Fibroblast of peridontal ligament (primary cell): ENCODE data around the gene KIF5B.
A peak's percentile ranks its signal among the peaks of the same experiment; 100 is the strongest.
"Not testable (repeated sequence)": the region's sequence is repeated elsewhere in the genome, so short reads cannot be mapped to it uniquely, and the experiment has no call there.

Experiments
- DNase-seq: peaks from one replicate; pipeline ENCODE4 v3.0.0-alpha.2; 2010; ENCODE audit errors: extremely low read depth

The KIF5B gene

GRCh38 chr10:32059472-32059871 is 3.2 kb upstream of the KIF5B start:
- no peak for DNase-seq

DNA sequence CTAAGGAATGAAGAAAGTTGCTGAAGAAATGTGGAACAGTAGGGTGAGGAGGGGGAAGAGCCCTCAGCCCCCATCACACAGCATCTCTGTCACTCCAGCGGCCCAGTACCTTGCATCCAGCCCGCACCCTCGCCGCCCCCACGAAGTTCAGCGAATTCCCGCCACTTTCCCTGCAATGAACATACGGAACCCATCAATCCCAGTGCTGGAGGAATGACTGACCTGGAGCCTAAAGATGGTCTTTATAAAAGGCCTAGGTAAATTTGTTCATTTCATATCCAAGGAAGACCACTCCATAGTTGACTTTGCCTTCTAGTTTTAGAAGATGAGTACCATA is 779 bp upstream of the KIF5B start:
- no peak for DNase-seq

DNA sequence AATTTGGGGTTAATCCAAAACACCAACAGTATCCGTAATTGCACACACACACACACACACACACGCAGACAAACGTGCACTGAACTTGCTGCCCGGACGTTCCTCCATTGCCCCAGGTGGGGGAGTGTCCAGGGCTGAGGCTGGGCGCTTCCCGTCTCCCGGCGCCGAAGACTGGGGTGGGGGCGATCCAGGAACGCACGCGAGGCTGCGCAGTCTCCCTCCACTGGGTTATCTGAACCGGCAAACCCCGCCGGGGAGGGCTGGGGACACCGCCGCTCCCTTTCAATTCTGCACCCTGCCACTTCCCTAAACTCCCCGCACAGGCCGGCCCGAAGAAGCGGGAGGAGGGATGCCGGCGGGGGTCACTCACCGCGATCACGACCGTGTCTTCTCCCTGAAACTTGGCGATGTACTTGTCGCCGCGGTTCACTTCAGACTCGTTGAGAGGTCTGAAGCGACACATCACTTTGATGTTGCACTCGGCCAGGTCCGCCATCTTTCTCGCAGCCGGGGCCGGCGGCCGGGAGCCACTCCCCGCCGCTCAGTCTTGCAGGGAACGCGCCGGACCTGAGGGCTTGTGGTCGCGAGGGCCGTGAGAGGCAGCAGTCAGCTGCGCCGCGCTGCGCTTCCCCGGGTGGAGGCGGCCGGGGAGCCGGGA is 618 bp downstream of the KIF5B start:
- peak; percentile 52 for DNase-seq

DNA sequence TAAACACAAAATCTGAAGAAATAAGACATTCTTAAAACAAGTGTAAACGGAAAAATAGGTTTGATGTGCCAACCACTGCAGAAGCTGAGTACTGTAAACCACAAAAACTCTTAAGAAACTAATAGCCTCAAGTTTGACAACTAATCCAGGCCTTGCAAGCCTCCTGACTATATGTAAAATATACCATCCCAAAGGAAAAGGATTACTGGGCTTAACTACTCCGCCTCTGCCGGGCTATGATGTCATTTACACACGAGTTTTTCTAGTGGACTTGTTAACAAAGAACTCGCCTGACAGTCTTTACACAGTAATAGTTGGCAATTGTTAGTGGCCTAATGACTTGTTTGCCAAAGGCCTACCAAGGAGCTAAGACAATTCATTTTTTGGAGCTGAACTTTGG is 2.1 kb downstream of the KIF5B start:
- peak; percentile 83 for DNase-seq

DNA sequence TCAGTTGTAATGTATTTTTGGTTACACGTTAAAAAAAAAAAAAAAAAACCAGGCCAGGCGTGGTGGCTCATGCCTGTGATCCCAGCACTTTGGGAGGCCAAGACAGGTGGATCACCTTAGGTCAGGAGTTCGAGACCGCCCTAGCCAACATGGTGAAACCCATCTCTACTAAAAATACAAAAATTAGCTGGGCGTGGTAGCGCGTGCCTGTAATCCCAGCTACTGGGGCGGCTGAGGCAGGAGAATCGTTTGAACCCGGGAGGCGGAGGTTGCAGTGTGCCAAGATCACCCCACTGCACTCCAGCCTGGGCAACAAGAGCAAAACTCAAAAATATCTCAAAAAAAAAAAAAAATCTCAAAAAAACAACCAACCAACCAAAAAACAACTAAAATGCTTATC is 2.8 kb downstream of the KIF5B start:
- not testable (repeated sequence) for DNase-seq

DNA sequence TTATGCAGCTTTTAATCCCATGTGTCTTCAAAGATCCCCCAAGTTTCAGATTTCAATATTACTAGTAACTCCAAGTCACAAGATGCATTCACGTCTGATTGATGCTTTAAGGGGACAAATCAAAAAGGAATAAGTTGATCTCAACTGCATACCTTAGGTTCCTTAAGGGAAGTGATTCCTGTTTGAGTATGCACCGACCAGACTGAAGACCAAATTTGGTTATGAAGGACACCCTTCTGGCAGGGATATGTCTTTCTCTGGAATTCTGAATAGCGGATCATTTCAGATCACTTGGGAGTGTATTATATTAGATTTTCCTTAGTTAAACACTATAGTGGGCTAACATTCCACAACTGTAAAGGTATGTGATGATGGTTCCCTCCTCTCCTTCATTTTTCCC is 4.3 kb downstream of the KIF5B start:
- DNase-seq: peak; percentile 21

- no peak for DNase-seq
These were observed 6.0 kb downstream of the KIF5B start for GRCh38 chr10:32050177-32050576.

GRCh38 chr10:32049113-32049512 is 7.1 kb downstream of the KIF5B start:
- peak; percentile 41 for DNase-seq

GRCh38 chr10:32048282-32048681 is 7.9 kb downstream of the KIF5B start:
- DNase-seq: no peak

GRCh38 chr10:32047881-32048280 is 8.3 kb downstream of the KIF5B start:
- DNase-seq: no peak

GRCh38 chr10:32046151-32046550 is 10.1 kb downstream of the KIF5B start:
- no peak for DNase-seq

DNA sequence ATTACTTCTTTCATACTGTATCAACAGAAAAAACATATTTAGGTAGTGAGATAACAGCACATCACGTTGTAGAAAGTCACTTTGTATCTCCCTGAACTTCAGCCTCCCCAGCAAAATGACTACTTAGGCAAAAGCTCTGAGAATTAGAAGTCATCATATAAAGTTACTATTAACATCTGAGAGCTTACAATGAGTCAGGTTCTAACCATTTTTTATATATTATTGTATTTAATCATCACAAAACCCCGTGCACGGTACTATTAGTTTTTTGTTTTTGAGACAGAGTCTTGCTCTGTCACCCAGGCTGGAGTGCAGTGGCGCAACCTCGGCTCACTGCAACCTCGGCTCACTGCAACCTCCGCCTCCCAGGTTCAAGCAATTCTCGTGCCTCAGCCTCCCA is 13.5 kb downstream of the KIF5B start:
- DNase-seq: peak; percentile 65

DNA sequence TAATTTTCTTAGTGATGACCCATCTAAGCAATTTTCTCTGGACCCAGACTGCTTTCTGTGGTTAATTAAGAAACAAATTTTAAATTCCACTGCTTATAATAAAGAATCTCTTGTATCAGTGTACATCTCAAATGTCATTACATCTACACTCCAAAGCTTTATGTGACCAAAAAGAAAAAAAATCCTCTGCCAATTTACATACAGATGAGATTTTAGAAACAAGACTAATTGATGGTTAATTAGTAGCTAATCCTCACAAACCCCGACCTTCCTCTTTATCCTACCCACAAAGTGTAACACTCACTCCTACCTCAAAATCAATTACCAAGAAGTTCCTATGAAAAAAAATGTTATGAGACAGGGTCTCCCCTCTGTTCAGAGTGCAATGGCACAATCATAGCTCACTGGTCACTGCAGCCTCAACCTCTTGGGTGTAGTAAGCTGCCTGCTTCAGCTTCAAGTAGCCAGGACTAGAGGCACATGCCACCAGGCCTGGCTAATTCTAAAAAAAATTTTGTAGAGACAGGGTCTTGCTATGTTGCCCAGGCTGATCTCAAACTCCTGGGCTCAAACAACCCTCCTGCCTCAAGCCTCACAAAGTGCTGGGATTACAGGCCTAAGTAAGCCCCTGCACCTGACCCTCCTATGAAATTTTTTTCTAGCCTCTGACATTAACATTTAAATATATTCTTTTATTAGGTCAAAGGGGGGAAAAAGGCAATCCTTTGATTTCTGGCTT is 14.8 kb downstream of the KIF5B start:
- DNase-seq: no peak

- DNase-seq: no peak
These were observed 16.5 kb downstream of the KIF5B start for GRCh38 chr10:32039734-32040133.

GRCh38 chr10:32038777-32039176 is 17.4 kb downstream of the KIF5B start:
- no peak for DNase-seq

DNA sequence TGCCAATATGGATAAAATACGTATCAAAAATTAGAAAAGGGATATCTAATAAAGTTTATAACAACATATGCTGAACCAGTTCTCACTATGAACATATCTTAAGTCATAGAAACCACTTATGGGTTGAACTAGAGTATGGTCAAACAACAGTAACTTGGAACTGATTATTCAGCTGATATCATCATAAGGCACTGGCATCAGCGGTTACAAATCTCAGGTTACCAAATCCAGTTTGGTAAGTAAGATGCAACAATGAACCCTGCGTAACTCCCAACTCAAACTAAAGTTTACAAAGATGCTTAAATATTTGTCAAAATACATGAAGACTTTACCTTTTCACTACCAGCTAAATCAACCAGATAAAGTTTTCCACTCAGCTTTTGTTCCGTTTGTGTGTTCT is 19.3 kb downstream of the KIF5B start:
- no peak for DNase-seq

DNA sequence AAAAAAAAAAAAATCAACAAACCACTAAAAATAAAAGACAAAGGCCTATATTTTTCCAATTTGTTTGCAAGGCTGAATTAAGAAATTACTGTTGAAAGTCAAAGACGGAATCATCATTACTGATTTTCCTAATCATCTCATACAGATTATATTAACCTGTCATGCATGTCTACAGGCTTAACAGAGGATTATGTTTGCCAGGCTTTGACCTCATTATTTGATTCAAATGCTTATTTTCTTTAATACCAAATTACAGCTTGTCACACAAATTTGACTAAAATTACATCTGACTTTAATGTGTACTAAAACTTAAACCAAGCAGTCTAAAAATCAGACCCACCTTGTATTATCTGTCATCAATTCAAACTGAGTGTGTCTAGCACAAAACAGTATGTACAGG is 21.2 kb downstream of the KIF5B start:
- DNase-seq: no peak

DNA sequence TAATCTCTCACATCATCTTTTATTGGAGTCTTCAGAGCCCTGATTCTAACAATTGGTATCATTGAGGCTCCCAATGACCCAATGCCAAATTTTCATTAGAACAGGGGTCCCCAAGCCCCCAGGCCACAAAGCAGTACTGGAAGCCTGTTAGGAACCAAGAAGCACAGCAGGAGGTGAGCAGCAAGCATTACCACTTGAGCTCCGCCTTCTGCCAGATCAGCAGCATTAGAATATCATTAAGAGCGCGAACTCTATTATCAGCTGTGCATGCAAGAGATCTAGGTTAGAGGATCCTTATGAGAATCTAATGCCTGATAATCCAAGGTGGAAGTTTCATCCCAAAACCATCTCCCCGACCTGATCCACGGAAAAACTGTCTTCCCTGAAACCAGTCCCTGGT is 23.1 kb downstream of the KIF5B start:
- DNase-seq: no peak

GRCh38 chr10:32031920-32032319 is 24.3 kb downstream of the KIF5B start:
- DNase-seq: no peak

DNA sequence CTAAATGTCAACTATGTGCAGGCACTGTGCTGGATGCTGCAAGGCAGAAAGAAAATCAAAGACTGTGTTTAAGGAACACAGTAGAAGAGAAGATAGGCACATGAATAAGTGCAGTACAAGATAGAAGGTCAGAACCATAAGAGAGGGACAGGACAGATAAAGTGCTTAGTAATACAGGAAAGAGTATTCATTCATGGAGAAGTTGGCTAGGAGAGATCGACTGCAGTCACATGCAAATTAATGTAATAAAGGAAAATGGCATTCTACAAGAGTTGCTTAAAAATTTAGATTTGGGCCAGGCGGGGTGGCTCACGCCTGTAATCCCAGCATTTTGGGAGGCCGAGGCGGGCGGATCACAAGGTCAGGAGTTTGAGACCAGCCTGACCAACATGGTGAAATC is 24.8 kb downstream of the KIF5B start:
- DNase-seq: no peak

DNA sequence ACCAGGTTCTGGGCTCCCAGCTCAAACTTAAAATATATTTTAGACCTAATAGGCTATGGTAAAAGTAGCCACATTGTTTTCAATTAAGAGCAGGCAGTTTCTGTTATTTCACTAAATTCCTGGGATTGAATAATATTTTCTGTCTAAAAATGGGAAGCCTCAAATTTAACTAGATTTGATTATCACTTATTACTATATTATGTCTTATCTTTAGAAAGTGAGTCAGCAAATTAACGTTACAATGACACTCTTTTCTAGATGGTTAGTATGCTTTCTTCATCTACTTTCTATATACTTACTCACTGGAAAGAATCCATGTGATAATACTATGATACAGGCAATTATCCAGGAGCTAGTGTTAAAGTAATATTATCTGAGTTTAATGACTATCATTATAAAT is 27.5 kb downstream of the KIF5B start:
- no peak for DNase-seq

DNA sequence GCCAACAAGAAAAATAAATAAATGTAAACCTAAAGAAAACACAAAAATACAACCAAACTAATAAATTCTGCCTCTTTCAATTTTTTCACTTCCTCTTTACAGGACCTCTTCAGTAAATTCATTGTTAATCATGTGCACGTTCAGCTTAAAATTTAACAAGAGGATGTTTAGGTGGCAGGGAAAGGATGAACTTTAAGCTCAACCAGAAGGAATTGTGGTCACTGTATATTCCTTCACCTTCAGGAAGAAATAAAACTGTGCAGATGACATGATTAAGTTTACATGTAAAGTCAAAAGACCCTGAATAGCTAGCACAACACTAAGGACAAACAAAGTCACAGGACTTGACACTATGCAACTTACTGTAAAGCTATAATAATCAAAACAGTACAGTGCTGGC is 33.0 kb downstream of the KIF5B start:
- DNase-seq: no peak

DNA sequence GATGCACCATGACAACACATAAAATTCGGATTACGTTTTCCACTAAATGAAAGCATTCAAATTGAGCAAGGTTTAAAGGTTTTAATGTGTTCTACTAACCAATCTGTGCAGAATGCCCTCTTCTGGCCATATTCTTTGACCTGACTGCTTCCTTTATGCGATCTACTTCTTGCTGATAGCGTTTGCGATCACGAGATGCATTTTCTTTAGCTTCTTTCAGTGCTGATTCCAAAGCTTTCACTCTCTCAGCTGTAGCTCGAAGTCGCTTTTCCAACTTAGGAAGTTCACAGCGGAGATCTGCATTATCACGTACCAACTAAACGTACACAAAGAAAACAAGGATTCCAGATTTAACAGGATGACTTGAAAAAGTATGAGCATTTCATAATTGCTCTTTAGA is 39.2 kb downstream of the KIF5B start:
- no peak for DNase-seq

GRCh38 chr10:32015386-32015785 is 40.8 kb downstream of the KIF5B start:
- DNase-seq: no peak
